VCaP (cell line): ENCODE data around the gene CPSF7.

ENCODE experiments used
- H3K27ac ChIP-seq: fragments of 450-650 bp; 2 replicates; pipeline ENCODE4 v1.5.1; 2017
- TF ChIP-seq, protein P1 (sequence below): fragments of 450-650 bp; conservative IDR thresholded peaks from 2 replicates; pipeline ENCODE4 v1.5.1; 2017; ENCODE audit warnings: mild to moderate bottlenecking, moderate library complexity

Gene CPSF7

DNA sequence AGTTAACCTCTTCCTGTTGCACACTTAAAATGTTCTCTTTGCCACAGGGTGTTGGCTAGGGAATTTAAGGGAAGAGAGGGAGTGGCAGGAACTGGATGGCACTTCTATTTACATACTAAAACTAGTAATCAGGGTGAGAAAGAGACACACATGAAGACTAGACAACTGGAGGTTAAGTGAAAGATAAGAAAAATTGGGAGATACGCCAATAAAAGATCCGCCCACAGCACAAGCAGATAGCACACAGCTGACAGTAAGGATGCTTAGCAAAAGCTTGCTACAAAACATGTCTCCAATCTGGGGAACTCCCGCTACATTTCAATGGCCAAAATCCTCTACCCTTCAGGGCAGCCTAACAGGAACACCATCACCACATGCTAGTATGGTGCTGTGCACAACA, 12.8 kb downstream of the CPSF7 start:
- no peak overlapping the region for H3K27ac ChIP-seq
- TF ChIP-seq, protein P1, sequence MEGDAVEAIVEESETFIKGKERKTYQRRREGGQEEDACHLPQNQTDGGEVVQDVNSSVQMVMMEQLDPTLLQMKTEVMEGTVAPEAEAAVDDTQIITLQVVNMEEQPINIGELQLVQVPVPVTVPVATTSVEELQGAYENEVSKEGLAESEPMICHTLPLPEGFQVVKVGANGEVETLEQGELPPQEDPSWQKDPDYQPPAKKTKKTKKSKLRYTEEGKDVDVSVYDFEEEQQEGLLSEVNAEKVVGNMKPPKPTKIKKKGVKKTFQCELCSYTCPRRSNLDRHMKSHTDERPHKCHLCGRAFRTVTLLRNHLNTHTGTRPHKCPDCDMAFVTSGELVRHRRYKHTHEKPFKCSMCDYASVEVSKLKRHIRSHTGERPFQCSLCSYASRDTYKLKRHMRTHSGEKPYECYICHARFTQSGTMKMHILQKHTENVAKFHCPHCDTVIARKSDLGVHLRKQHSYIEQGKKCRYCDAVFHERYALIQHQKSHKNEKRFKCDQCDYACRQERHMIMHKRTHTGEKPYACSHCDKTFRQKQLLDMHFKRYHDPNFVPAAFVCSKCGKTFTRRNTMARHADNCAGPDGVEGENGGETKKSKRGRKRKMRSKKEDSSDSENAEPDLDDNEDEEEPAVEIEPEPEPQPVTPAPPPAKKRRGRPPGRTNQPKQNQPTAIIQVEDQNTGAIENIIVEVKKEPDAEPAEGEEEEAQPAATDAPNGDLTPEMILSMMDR = no peak

- TF ChIP-seq, protein P1 = no peak
- H3K27ac ChIP-seq = no peak overlapping the region
These were observed 14.4 kb downstream of the CPSF7 start for GRCh38 chr11:61415381-61415780.

GRCh38 chr11:61414547-61414946, 15.2 kb downstream of the CPSF7 start:
- no peak overlapping the region for H3K27ac ChIP-seq
- TF ChIP-seq, protein P1 = no peak

GRCh38 chr11:61413496-61413895, 16.3 kb downstream of the CPSF7 start:
- no peak overlapping the region for H3K27ac ChIP-seq
- TF ChIP-seq, protein P1 = no peak

DNA sequence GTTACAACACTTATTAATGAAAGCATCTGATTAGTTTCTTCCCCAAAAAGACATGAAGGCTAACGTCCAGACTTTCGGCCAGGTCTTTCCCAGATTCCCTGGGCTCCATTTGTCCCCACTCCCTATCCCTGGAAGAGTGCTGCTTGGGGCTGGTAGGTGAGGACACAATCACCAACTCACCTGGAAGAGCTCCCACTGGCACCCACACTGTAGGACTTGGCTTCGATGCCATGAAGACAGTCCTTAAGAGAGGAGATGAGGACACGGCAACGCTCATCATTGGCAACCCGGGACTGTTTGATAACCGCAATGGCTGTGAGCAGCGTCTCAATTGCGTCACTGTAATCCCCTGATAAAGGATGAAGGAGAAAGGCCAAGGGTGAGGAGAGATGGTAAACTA, 18.2 kb downstream of the CPSF7 start:
- H3K27ac ChIP-seq = no peak overlapping the region
- TF ChIP-seq, protein P1 = no peak

- TF ChIP-seq, protein P1 = no peak
- no peak overlapping the region for H3K27ac ChIP-seq
These were observed 22.6 kb downstream of the CPSF7 start for GRCh38 chr11:61406991-61407728.

DNA sequence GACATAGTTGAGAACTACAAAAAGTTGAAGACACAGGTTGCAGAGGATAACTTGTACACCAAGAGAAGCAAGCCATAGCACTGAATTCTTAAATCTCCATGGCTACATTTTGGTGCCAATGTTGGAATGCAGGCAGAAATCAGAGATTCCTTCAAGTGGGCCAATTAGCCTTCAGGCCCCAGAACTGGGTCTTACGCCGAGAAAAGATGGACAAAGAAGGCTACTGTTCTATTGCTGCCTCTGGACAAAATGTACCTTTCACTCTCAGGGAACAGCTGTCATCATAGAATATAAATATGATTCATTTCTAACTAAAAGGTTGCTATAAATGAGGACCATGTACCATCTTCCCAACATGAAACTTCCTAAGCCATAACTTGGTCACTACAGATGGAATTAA, 23.7 kb downstream of the CPSF7 start:
- TF ChIP-seq, protein P1 = no peak
- H3K27ac ChIP-seq = no peak overlapping the region
